GM13976 (cell line): ENCODE data around the gene CYFIP2.

ENCODE experiments used
- DNase-seq: peaks from one replicate; pipeline ENCODE4 v3.0.0; 2012; ENCODE audit warnings: low spot score
- in situ Hi-C: fragments of 300-500 bp; cut with MboI; formaldehyde crosslinking; loops from one replicate; pipeline ENCODE4 v1.12.0; 2022; ENCODE audit warnings: low sequenced_read_pairs, mixed read lengths, inconsistent platforms; ENCODE audit not compliant: unreplicated experiment
- TF ChIP-seq, protein P1 (sequence below): IDR thresholded peaks from 2 replicates; pipeline ENCODE4 v1.5.1; 2012; ENCODE audit warnings: borderline replicate concordance, mild to moderate bottlenecking; ENCODE audit not compliant: insufficient read depth; ENCODE audit errors: extremely low read depth, missing control alignments, control extremely low read depth

Gene CYFIP2

DNA sequence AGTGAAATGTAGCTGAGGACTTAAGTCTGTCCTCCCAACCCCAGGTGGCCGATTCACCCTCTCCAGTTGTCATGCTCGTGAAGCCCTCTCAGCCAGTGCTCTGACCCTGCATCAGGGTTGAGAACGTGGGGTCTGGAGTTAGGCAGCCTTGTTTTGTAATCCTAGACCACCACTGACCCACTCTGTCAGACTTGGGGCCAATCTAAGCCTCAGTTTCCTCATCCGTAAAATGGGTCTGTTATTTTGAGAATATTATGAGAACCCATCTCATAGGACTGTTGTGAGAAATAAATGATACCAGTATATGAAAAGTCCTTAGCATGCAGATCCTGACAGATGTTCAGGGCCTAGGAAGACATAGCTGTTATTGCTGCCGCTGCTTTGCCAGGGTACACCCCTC lies 37.1 kb downstream of the CYFIP2 start:
- DNase-seq = no peak
- TF ChIP-seq, protein P1, sequence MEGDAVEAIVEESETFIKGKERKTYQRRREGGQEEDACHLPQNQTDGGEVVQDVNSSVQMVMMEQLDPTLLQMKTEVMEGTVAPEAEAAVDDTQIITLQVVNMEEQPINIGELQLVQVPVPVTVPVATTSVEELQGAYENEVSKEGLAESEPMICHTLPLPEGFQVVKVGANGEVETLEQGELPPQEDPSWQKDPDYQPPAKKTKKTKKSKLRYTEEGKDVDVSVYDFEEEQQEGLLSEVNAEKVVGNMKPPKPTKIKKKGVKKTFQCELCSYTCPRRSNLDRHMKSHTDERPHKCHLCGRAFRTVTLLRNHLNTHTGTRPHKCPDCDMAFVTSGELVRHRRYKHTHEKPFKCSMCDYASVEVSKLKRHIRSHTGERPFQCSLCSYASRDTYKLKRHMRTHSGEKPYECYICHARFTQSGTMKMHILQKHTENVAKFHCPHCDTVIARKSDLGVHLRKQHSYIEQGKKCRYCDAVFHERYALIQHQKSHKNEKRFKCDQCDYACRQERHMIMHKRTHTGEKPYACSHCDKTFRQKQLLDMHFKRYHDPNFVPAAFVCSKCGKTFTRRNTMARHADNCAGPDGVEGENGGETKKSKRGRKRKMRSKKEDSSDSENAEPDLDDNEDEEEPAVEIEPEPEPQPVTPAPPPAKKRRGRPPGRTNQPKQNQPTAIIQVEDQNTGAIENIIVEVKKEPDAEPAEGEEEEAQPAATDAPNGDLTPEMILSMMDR = no peak
- in situ Hi-C loops = loop anchor here (25.0 kb wide), 1 partner anchor 141 kb away; the partner anchor contains the start of gene GARIN3

DNA sequence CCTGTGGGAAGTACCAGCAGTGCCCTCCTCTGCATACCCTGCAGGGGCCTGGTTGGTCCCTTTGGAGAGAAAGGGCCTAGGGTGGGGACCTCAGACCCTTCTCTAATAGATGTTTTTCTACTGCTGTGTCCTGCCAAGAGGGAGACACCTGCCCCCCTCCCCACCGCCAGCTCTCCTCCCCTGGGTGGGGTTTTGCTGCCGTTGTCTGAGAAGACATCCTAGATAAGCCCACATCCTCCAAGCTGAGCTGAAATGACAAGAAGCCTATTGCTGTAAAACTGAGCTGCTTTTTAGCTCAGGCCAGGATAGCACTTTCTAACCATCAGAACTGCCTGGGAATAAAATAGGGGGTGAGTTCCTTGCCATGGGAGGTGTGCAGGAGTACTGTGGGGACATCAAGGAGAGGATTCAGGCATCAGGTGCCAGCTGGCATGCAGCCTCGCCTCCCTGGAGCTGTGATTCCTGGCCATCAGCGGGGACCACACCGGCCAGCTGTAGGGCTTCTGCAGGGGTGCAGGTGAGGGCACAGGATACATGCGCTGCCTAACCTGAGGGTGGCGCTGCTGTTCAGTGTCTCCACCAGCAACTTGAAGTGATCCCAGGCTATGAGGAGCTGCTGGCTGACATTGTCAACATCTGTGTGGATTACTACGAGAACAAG lies 37.9 kb downstream of the CYFIP2 start:
- DNase-seq = no peak
- in situ Hi-C loops = loop anchor here (25.0 kb wide), 1 partner anchor 141 kb away; the partner anchor contains the start of gene GARIN3

DNA sequence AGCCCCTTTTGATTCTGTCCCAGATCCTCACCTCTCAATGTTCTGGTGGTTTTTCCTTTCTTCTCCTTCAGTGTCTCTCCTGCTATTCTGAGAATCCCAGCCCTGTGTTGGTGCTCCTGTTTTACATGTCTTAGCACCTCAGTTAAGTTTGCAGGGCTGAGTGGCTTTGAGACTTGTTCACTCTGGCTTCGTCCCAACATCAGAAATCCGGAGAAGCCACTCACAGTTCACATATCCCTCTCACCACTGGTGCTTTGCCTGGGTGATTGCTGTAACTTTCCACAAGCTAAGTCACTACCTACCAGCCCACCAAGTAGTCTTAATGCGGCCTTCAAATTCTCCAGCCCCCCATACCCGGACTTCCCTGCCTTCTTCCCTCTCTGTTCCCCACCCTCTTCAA lies 40.2 kb downstream of the CYFIP2 start:
- in situ Hi-C loops = loop anchor here (5.0 to 25.0 kb wide), 2 partner anchors 49 to 144 kb away; partner anchors contain the start of gene GARIN3
- no peak for DNase-seq
- TF ChIP-seq, protein P1 = no peak

More for the DNA sequence above, 37.9 kb downstream of the CYFIP2 start:
- TF ChIP-seq, protein P1 = peak; percentile 4

DNA sequence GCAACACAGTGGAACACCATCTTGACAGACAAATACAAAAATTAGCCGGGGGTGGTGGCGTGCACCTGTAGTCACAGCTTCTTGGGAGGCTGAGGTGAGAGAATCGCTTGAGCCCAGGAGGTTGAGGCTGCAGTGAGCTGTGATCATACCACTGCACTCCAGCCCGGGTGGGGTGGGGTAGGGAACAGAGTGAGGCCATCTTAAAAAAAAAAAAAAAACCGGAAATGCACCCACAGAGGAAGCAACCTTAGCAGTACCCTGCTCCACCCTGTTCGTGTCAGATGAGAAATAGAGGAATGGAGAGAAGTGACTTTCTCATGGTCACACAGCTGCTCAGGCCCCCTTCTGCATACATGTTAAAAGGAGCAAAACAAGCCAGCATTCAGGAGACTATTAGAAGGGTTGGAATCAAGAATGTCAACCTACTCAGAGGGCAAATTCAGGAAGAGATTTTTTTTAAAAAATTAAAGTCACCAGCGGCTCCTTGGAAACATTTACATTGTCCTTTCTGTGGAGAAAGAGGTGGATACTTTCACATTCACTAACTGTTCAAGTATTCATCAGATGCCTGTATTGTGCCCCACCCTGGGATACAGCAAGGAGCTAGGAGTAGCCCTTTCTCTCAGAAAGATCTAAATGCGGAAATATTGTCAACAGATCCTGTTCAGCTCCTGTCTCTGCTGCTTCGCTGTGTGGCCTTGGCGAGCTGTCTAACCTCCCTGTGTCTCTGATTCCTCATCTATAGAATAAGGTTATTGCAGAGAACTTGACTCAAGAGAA lies 41.0 kb downstream of the CYFIP2 start:
- TF ChIP-seq, protein P1 = no peak
- no peak for DNase-seq
- in situ Hi-C loops = loop anchor here (5.0 to 25.0 kb wide), 2 partner anchors 50 to 145 kb away; partner anchors contain the start of gene GARIN3

DNA sequence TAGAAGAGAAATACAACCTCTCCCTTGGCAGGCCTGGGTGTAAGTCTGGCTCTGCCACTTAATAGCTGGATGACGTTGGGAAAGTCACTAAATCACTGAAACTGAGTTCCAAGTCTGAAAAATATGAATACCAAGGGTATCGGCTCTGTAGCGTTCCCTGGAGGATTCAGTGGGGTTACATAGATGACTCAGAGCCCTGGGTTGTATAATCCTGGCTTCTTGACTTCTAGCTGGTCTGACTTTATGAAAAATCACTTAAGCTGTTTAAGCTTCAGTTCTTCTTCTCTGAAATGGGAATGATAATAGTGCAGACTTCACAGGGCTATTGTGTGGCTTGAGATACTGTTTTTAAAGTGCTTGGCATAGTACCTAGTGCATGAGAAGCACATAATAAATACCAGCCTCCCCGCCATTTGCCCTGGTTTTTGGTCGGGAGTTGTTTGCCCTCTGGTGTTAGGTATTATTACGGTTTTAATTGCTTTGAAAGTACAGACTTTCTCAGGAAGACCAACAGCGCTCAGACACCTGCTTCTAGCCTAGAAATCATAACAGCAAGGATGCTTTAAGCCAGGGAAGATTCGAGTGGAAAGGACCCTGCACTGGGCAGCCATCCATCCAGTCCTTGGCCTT lies 43.0 kb downstream of the CYFIP2 start:
- in situ Hi-C loops = loop anchor here (5.0 to 25.0 kb wide), 2 partner anchors 52 to 147 kb away; partner anchors contain the start of gene GARIN3
- TF ChIP-seq, protein P1 = no peak
- DNase-seq = no peak

DNA sequence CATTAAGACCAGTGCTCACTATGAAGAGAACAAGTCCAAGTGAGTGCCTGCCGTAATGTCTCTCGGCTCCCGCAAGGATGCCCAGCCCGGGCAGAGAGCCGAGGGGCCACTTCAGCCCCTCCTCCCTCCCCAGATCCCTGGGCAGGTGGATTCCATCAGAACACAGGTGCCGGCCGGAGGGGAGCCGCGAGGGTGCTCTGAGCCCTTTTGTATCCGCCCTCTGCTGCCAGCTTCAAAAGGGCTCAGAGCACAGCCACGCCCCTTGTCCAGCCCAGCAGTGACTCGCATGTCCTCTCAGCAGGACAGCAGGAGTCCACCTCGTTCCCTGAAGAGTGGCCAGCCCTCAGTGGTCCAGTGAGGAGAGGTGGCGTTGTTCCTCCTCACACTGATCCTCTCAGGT lies 43.9 kb downstream of the CYFIP2 start:
- in situ Hi-C loops = loop anchor here (5.0 to 25.0 kb wide), 2 partner anchors 52 to 147 kb away; partner anchors contain the start of gene GARIN3
- no peak for DNase-seq
- TF ChIP-seq, protein P1 = no peak
